Keratinocyte (primary cell): ENCODE measurements around the gene MADCAM1. TPM values are rescaled to one million over a fixed set of nuclear protein-coding genes. Genes with fewer than 3 reads are reported as not detected.

Experiments used
- DNase-seq: peaks from one replicate; pipeline ENCODE4 v3.0.0-alpha.2; 2011; ENCODE audit warnings: low read depth, missing footprints, low spot score
- FAIRE-seq: peaks from 2 replicates; lab custom pipeline; 2011; peaks lifted over from hg19 to GRCh38; lab: Jason Lieb, UNC
- H2AFZ ChIP-seq: 2 replicates; pipeline ENCODE4 v1.6.0; 2012; ENCODE audit warnings: low read length, control low read depth, inconsistent platforms; ENCODE audit not compliant: control insufficient read depth
- H3K27ac ChIP-seq: 2 replicates; pipeline ENCODE4 v1.5.1; 2011; ENCODE audit warnings: low read length; ENCODE audit not compliant: control insufficient read depth, insufficient read depth
- H3K27me3 ChIP-seq: 3 replicates; pipeline ENCODE4 v1.6.0; 2011; ENCODE audit warnings: low read length; ENCODE audit not compliant: control insufficient read depth, insufficient read depth; ENCODE audit errors: extremely low read depth
- H3K36me3 ChIP-seq, 2 experiments: 2 replicates in 1 of 2; 3 replicates in 1 of 2; pipeline ENCODE4 v1.5.1; 2011; ENCODE audit warnings: low read length in 2 of 2, mild to moderate bottlenecking in 1 of 2; ENCODE audit not compliant: control insufficient read depth in 2 of 2, insufficient read depth in 2 of 2; ENCODE audit errors: extremely low read depth in 1 of 2
- H3K4me1 ChIP-seq: 3 replicates; pipeline ENCODE4 v1.5.1; 2011; ENCODE audit warnings: low read length; ENCODE audit not compliant: control insufficient read depth, insufficient read depth; ENCODE audit errors: extremely low read depth
- H3K4me2 ChIP-seq: 3 replicates; pipeline ENCODE4 v1.6.0; 2011; ENCODE audit warnings: low read depth, low read length; ENCODE audit not compliant: control insufficient read depth, insufficient read depth; ENCODE audit errors: extremely low read depth
- H3K4me3 ChIP-seq, 3 experiments: fragments of 200-600 bp in 1 of 3; sonication (generic) in 1 of 3; 2 replicates in 2 of 3; 3 replicates in 1 of 3; pipeline ENCODE4 v1.5.1; 2011 to 2016; ENCODE audit warnings: low read length in 3 of 3, mild to moderate bottlenecking in 3 of 3, control low read depth in 2 of 3, inconsistent platforms in 1 of 3, low read depth in 1 of 3, mixed read lengths in 1 of 3, mixed run types in 1 of 3, moderate library complexity in 1 of 3; ENCODE audit not compliant: control insufficient read depth in 2 of 3, insufficient read depth in 2 of 3; ENCODE audit errors: extremely low read depth in 1 of 3
- H3K79me2 ChIP-seq: 2 replicates; pipeline ENCODE4 v1.6.0; 2012; ENCODE audit warnings: low read length; ENCODE audit not compliant: control insufficient read depth, insufficient read depth
- H3K9ac ChIP-seq: 3 replicates; pipeline ENCODE4 v1.6.0; 2011; ENCODE audit warnings: low read length; ENCODE audit not compliant: control insufficient read depth, insufficient read depth; ENCODE audit errors: extremely low read depth
- H3K9me1 ChIP-seq: 3 replicates; pipeline ENCODE4 v1.6.0; 2011; ENCODE audit warnings: low read length; ENCODE audit not compliant: control insufficient read depth, insufficient read depth; ENCODE audit errors: extremely low read depth
- H3K9me3 ChIP-seq: 2 replicates; pipeline ENCODE4 v1.5.1; 2012; ENCODE audit warnings: low read depth, low read length; ENCODE audit not compliant: control insufficient read depth
- H4K20me1 ChIP-seq: 3 replicates; pipeline ENCODE4 v1.6.0; 2011; ENCODE audit warnings: low read length; ENCODE audit not compliant: control insufficient read depth, insufficient read depth; ENCODE audit errors: extremely low read depth
- CTCF ChIP-seq, 3 experiments: IDR thresholded peaks in 1 of 3; conservative IDR thresholded peaks in 1 of 3; optimal IDR thresholded peaks in 1 of 3; 2 replicates in 2 of 3; 3 replicates in 1 of 3; pipeline versions ENCODE3 to v1.5.1; 2011; ENCODE audit warnings: low read length in 3 of 3, mild to moderate bottlenecking in 3 of 3, moderate library complexity in 2 of 3, control low read depth in 1 of 3, inconsistent platforms in 1 of 3; ENCODE audit not compliant: insufficient read depth in 2 of 3; ENCODE audit errors: extremely low read depth in 1 of 3
- EZH2 ChIP-seq: IDR thresholded peaks from one replicate; pipeline ENCODE4 v1.6.1; 2012; ENCODE audit warnings: inconsistent platforms, mild to moderate bottlenecking, low read length, moderate library complexity
- dilution Hi-C: fragments of 300-500 bp; cut with MboI; formaldehyde crosslinking; loops from one replicate; pipeline ENCODE4 v1.7.0; 2020; ENCODE audit warnings: low sequenced_read_pairs; ENCODE audit not compliant: extremely low pct_ligation_motif_present
- polyA plus RNA-seq, 5 experiments: library from polyadenylated mRNA; depleted of rRNA in 3 of 5; stranded (reverse) in 3 of 5; stranded (forward) in 1 of 5; unstranded in 1 of 5; fragments of >200 nt; gene quantifications; 1 replicate in 1 of 5; 2 replicates in 3 of 5; 3 replicates in 1 of 5; pipeline versions ENCODE4 v1.2.1 to v1.2.3, GENCODE V29; 2011 to 2012; ENCODE audit warnings: missing spikeins in 2 of 5, low read depth in 1 of 5, low replicate concordance in 1 of 5

Gene MADCAM1
- polyA plus RNA-seq, 1 donor (not counting 4 experiments of a cell fraction or from before 2014, with no cell fraction given) = 0.05 TPM

GRCh38 chr19:470701-471100 is 25.6 kb upstream of the MADCAM1 start:
- no peak overlapping the region for H2AFZ ChIP-seq
- no peaks in the 10 kb centered on the region for H3K9me3 ChIP-seq
- H3K9me1 ChIP-seq = no peaks in the 10 kb centered on the region
- no peak overlapping the region for H3K27ac ChIP-seq
- no peaks in the 10 kb centered on the region for H4K20me1 ChIP-seq
- H3K4me1 ChIP-seq = no peaks in the 10 kb centered on the region
- TF ChIP-seq CTCF (optimal IDR thresholded peaks at IDR 0.05 in 1 of 3, IDR thresholded peaks at IDR 0.05 in 1 of 3, conservative IDR thresholded peaks at IDR 0.05 in 1 of 3; ENCODE audit: extremely low read depth in 1 of 3, insufficient read depth in 2 of 3, low read length in 3 of 3) (no peak), EZH2 (no peak)
- no peak overlapping the region for H3K4me2 ChIP-seq
- FAIRE-seq (no peak), DNase-seq (no peak)
- H3K79me2 ChIP-seq = no peaks in the 10 kb centered on the region
- dilution Hi-C loops = no loop called here
- H3K27me3 ChIP-seq = no peaks in the 10 kb centered on the region
- H3K36me3 ChIP-seq = no peaks in the 10 kb centered on the region
- no peak overlapping the region for H3K9ac ChIP-seq
- no peak overlapping the region for H3K4me3 ChIP-seq

- Histone ChIP-seq H3K9me3 (no peaks in the 10 kb centered on the region), H3K36me3 (no peaks in the 10 kb centered on the region), H2AFZ (no peak overlapping the region), H3K27me3 (no peaks in the 10 kb centered on the region), H3K79me2 (no peaks in the 10 kb centered on the region), H4K20me1 (no peaks in the 10 kb centered on the region), H3K9me1 (no peaks in the 10 kb centered on the region), H3K27ac (no peak overlapping the region), H3K4me1 (no peaks in the 10 kb centered on the region), H3K4me2 (no peak overlapping the region), H3K9ac (no peak overlapping the region), H3K4me3 (no peak overlapping the region)
- TF ChIP-seq CTCF (optimal IDR thresholded peaks at IDR 0.05 in 1 of 3, IDR thresholded peaks at IDR 0.05 in 1 of 3, conservative IDR thresholded peaks at IDR 0.05 in 1 of 3; ENCODE audit: extremely low read depth in 1 of 3, insufficient read depth in 2 of 3, low read length in 3 of 3) (no peak), EZH2 (no peak)
- DNase-seq = no peak
- no peak for FAIRE-seq
- dilution Hi-C loops = no loop called here
Measured at GRCh38 chr19:472005-472858, 24.1 kb upstream of the MADCAM1 start.
